NCI-H2081 (cell line): ENCODE data around the gene MAD1L1.
"Not testable (repeated sequence)": the region's sequence is repeated elsewhere in the genome, so short reads cannot be mapped to it uniquely, and the experiment has no call there.

Experiments used
- DNase-seq, 2 experiments: peaks; one replicate each; lab custom pipeline; 2025; lab: John Stamatoyannopoulos, UW

MAD1L1 gene

DNA sequence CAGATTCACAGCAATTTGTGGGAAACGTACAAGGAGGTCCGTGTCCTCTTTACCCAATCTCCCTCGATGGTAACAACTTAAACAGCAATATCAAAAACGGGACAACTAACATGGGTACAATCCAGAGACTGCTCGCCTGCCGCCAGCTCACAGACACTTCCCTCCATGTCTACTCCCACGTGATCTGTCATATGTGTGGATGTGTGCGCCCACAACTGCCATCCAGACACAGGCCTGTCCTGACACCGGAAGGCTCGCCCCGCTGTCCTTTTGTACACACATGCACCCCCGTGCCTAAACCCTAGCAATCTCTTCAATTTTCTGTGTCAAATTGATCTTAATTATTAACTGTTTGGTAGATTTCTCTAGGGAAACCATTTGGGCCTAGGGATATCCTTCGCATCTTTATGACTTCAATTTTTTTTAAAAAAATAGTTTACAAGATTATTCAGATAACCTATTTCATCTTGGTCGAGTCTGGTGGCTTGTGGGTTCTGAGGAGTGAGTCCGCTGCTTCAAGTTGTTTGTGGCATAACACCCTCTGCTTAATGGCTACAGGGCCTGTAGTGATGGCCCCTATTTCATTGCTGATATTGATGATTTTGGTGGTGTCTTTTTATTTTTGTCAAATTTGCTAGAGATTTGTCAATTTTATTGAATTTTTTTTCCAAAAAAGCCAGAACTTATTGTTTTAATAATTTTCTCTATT is 260.6 kb downstream of the MAD1L1 start:
- no peak for DNase-seq

DNA sequence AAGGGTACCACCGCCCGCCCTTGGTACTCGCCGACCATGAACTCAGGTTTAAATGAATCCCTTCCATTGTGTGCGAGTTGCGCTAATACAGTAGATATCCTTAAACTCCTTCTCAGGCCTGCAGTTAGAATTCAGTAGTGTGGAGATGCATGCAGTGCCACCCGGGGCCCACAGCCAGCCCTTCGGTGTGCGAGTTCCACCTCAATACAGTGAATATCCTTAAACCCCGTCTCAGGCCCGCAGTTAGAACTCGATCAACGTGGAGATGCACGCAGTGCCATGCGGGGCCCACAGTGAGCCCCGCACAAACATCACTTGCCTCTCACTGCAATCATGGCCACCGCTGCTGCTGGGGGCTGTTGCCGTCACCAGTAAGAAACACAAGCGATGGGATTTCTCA is 261.9 kb downstream of the MAD1L1 start:
- no peak for DNase-seq

DNA sequence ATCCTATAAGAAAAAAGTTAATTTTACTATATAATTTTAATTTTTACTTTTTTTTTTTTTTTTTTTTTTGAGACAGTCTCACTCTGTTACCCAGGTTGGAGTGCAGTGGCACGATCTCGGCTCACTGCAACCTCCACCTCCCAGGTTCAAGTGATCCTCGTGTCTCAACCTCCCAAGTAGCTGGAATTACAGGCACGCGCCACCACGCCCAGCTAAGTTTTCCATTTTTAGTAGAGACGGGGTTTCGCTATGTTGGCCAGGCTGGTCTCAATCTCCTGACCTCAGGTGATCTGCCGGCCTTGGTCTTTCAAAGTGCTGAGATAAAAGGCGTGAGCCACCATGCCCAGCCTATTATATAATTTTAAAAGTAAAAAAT is 262.5 kb downstream of the MAD1L1 start:
- DNase-seq = not testable (repeated sequence)

DNA sequence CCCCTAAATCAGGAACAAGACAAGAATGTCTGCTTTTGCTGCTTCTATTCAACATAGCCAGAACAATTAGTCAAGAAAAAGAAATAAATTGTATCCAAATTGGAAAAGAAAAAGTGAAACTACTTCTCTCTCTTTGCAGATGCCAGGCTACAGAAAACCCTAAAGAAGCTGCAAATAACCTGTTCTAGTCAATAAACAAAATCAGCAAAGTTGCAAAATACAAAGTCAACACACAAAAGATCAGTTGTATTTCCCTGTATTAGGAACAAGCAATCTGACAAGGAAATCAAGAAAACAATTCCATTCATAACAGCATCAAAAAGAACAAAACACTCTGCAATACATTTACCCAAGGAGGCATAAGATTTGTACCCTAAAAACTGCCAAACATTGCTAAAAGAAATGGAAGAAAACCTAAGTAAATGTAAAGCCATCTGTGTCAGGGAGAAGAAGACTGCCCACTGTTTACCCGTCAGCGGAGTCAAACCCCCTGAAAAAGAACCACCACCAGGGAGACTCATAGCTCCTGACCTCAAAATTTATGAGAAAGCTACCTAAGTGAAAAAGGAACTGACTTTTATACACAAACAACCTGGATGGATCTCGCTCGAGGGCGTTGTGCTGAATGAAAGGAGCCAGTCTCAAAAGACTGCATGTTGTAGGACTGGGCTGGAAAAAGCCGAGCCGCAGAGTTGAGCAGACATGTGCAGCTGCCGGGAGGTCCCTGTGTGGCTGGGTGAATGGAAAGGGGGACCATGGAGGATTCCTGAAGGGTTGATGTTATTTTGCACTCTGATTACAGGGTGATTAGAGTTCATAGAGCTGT is 263.1 kb downstream of the MAD1L1 start:
- no peak for DNase-seq

DNA sequence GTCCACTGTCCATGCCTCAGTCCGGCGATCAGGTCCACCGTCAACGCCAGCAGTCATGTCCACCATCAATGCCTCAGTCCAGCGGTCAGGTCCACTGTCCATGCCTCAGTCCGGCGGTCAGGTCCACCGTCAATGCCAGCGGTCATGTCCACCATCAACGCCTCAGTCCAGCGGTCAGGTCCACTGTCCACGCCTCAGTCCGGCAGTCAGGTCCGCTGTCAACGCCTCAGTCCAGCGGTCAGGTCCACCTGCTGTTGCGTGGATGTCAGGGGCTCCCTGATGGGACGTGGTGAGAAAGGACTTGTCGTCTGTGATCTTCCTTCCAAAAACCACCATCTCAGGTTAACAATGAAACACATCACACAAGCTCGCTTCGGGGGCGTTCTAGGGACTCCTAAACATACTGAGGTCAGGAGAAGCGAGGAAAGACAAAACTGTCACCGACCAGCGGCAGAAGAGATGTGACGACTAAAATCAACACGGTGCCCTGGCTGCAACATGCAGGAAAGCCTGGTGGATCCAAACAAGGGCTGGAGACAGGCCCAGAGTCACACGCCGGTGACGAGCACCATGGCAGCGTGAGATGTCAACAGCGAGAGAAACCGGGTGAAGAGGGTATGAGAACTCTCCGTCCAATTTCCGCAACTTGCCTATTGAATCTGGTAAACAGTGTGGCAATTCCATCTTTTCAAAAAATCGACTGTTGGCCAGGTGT is 264.2 kb downstream of the MAD1L1 start:
- no peak for DNase-seq

DNA sequence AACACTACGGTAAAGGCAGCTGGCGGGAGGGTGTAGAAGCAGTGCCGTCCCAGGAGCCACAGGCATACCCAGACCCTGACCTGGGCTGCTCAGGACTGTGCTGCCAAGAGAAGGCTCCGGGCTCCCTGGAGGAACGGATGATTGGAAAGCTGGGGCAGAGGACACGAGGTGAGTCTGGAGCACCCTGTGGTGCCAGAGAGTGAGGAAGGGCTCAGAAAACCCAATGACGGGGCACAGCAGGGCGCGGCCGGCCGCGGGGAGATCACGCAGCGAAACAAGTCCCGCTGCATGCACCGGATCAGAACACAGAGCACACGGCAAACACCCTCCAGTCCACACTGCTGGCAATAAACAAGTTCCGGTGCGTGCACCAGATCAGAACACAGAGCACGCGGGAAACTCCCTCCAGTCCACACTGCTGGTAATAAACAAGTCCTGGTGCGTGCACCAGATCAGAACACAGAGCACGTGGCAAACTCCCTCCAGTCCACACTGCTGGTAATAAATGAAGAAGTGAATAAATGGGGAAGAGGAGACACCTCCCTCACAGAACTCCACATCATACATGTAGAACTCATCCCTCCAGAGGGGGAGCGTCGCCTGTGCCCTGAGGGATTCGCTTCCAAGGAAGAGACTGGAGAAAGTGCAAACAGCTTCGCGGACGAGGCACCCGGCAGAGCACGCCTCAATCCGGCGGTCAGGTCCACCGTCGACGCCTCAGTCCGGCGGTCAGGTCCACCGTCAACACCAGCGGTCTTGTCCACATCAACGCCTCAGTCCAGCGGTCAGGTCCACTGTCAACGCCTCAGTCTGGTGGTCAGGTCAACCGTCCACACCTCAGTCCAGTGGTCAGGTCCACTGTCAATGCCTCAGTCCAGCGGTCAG is 265.0 kb downstream of the MAD1L1 start:
- no peak for DNase-seq

DNA sequence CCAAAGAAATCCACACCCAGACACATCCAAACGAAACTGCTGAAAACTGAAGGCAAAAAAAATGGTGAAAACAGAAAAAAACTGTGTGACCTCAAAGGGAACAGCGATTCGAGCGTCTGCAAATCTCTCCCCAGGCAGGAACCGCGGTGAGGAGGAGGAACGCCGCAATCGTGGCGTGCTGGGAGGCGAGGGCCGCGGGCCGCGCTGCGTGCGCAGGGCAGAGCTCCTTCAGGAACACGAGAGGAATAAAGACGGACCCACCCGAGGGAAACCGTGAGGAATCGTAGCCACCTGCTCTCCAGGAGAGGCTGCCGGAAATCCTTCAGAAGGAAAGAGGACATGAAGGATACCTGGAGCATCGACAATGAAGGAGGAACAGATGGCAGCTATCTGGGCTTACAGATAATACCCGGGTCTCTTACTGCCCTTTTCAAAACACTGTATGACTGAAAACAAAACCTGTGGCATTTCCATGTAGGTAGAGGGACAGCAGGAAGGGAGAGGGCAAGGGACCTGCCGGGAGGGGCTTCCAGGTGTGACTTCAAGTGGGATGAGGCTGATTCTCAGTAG is 266.0 kb downstream of the MAD1L1 start:
- no peak for DNase-seq

DNA sequence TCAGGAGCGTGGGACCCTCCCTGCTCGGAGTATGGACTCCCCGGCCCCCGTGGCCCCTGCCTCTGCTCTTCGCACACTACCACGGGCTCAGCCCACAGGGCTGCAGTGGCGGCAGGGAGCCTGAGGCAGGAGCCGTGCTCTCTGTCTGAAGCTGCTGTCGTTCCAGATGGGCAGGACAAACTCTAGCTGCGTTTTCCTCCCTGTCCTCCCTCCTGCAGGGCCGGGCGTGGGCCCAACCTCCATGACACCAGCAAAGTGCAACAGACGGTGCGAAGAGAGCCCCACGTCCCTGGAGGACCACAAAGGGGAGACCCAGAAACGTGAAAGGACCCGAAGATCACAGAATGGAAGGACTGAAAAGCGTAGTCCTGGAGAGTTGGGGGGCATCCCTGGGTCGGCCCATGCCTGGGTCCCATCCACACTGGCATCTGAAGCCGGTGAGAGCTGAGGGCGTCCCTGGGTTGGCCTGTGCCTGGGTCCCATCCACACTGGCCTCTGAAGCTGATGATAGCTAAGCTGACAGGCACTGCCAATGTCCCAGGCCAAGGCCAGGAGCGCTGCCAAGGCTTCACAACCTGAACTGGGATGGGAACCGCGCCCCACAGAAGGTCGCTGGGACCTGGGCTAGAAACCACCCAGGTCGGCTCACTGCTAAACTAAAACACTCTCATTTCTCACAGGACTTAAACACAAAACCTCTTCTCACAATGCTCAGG is 267.0 kb downstream of the MAD1L1 start:
- DNase-seq = no peak

DNA sequence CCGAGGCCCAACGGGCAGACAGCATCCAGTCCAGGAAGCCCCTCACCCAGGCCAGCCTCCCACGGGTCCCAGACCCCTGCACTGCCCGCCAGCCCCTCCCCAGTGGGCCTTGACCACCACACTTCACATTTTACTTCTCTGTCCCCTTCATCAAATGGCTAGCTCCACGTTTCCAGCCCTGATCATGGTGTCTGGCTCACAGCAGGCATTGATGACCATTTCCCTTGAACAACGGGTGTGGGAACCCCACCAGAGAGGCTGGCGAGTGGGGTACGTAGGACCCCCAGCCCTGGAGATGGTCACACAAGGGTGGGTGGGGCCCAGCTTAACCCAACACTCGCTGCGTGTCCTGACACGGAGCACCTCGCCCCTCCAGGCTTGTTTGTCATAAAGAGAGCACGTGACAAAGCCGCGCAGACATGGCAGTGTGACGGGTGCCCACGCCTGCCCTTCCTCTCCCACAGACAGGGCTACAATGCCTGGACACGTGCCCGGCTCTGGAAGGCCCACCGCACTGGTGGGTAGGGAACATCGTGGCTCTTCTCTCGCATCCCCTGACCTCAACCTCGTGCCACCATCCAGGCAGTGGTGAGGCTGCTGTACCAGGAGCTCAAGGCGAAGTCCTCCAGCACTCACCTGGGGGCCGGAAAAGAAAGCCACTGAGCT is 267.7 kb downstream of the MAD1L1 start:
- no peak for DNase-seq

DNA sequence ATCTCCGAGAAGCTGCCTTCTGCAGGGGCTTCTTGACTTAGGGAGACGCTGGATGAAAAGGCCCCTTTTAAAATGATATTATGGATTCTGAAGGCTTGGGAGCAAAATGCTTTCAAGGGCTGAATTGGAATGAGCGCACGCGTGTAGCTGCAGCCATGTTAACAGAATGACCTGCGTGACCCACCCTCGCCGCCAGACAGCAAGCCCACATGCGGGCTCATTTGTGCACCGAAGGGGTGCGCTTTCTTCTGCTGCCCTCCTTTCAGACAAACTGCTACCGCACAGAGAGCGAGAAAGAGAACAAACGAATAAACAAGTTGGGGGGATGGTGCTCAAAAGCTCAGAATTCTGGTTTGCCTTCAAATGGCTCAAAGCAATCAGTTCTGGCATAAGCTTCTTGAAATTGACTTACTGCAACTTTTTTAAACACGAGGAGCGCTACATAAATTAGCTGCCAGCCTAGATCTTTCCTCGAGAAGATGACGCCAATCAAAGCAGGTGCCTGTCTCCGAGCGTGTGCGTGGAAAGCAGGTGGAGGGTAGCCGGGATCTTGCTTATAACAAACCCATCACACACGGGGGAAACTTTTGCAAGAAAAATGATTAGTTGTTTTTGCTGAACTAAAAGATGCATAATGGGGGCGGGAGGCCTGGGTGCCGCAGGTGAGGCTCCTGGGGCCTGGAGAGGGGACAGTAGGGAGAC is 268.4 kb downstream of the MAD1L1 start:
- DNase-seq = no peak

DNA sequence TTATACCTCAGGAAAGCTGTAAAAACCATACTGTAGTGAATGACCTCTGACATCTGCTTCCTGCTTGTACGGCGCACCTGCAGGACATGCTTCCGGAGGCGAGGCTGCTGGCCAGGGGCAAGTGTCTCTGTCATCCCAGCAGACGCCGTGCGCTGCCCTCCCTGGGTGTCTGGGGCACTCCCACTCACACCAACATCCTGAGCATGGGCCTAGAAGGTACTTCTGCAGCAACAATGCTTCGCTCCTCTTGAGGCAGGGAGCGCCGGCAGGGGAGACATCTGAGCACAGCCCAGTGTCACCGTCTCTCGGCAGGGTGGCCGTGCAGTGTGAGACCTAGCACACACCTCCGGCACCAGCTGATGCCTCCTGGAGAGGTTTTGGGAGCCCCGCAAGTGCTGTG is 269.2 kb downstream of the MAD1L1 start:
- no peak for DNase-seq

DNA sequence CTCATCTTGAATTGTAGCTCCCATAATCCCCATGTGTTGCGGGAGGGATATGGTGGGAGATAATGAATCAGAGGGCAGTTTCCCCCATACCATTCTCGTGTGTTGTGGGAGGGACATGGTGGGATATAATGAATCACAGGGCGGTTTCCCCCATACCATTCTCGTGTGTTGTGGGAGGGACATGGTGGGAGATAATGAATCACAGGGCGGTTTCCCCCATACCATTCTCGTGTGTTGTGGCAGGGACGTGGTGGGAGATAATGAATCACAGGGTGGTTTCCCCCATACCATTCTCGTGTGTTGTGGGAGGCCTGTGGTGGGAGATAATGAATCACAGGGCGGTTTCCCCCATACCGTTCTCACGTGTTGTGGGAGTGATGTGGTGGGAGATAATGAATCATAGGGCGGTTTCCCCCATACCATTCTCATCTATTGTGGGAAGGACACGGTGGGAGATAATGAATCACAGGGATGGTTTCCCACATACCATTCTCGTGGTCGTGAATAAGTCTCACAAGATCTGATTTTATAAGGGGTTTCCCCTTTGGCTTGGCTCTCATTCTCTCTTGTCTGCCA is 271.0 kb downstream of the MAD1L1 start:
- no peak for DNase-seq

DNA sequence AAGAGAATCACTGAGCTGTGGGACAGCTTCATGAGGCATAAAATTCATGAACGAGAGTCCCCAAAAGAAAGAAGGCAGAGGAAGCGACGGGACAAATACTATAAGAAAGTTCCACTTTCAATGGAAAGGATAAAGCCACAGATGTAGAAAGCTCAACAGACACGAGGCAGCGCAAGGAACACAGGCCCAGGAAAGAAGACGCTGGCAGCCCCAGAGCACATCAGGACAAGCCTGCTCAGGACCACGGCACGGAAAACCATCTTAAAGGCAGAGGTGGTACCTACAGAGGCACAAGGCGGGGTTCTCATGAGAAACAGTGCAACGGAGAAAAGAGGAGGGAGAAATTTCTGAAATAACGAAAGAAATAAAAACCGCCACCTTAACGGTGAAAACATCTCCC is 273.4 kb downstream of the MAD1L1 start:
- DNase-seq = no peak

DNA sequence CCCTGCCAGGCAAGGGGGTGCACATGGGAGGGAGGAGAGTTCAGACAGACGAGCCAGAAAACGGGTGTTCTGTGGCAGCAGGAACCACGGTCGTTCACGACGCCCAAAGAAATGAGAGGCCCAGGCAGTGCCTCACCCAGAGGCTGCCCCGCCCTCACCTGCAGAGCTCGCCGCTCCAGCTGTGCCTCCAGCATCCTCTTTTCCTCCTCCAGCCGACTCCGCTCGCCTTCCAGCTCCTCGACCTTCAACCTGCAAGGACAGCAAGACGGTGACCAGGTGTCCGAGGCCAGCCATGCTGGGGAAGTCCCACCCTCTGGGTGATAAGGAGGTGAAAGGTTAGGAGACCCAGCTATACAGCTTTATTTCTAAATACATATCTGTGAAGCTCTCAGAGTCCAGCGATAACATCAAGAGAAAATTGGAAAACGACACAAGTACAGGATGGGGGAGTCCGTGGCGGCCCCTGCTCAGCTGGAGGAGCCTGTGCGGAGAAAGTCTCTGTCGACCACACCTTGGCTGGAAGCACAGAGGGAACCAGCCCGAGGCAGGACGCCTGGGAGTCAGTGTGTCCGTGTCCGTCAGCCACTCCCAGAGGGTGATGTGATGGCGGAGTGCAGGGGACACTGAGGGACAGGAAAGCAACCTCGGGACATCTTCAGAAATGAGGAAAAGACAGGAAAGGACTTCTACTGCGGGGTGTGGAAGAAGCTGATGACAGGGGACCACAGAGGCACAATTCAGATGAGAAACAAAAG is 275.1 kb downstream of the MAD1L1 start:
- DNase-seq = no peak

DNA sequence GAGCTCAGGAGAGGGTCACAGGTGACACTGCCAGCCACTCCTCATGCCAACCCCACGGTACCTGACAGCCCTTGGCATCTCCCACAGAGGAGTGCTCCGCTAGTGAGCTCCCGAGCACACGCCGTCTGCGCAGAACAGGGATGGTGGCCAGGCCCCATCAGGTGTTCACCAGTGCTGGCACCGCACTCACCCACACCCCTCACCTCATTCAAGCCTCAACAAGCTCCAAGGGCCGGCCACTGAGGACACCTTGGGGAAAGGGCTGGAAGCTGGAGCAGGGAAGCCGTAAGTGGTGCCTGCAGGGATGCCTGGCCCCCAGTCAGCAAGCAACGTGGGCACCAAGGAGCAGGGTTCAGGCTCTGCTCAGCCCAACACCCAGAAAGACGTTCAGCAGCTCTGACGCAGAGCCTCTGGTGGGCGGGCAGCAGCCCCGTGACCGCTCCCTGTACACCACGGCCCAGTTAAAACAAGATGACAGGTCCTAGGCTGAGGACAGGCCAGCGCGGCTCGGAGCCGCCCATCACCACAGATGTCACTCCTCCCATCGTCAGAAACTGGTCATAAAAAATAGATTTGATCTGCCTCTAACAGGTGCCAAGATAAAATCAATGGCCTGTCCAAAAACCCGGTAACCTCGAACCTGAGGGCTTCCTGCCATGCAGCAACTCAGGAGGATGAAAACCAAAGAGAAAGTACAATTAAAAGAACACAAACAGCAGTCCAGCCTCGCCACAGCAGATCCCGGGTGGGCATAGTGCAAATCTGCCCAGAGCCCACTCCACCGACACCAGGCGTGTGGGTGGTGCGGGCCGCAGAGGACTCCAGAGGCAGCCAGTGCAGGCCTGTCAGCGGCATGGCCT is 275.9 kb downstream of the MAD1L1 start:
- DNase-seq = no peak

DNA sequence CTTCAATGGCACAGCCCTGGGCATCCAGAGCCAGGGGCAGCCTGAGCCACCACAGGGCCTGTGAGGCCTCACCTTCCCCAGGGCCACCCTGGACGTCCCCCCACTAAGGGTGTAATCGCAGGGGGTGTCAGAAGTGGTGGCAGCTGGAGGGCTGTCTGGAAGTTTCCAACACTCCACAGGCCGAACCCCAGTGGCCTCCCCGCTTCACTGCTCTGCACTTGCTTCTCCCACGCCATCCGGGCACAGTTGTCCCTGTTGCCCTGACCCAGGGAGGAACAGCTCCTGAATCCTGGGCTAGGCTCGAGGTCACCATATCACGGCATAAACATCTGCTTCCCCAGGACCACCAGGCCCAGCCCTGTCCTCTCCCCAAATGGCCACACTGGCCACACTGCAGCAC is 276.6 kb downstream of the MAD1L1 start:
- DNase-seq = no peak

DNA sequence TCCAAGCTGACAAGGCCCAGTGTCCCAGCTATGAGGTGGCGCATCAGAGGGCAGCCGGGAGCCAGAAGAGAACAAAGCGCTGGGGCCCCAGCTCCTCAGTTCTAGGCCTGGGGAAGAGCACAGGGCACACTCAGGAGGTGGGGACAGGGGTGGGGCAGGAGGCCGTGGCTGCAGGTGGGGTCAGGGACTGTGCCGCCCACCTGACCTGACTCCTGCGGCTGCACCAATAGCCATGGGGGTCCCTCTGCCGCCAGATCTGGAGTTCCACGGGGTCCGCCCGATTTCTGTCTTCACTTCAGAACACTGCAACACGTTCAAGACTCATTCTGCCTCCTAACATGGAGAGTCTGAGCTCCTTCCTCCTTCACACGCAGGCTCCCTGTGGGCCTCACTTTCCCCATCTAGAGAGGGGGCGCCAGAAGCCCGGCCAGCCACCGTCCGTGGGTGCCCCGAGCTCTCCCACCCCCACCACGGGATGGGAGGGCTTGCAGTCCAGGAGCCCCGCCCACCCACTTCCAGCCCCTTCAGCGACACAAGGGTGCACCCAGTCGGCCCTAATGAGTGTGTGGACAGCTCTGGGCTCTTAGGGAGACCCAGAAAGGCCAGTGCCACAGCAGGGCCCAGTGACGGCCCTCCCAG is 278.3 kb downstream of the MAD1L1 start:
- DNase-seq = no peak
